ENCODE data around the gene TNFSF15.

The TNFSF15 gene

GRCh38 chr9:114804505-114804904 lies 1.3 kb downstream of the TNFSF15 start:
- TF ChIP-seq CTCF (IDR thresholded peaks at IDR 0.05; ENCODE audit: low read depth, low read length), result no peak
- peak; percentile 69 to 88 for DNase-seq (ENCODE audit: low read depth in 2 of 2)
- no peak overlapping the region for H3K4me3 ChIP-seq (replicated peaks in 1 of 2; ENCODE audit: low read depth in 2 of 2, low read length in 2 of 2)

DNA sequence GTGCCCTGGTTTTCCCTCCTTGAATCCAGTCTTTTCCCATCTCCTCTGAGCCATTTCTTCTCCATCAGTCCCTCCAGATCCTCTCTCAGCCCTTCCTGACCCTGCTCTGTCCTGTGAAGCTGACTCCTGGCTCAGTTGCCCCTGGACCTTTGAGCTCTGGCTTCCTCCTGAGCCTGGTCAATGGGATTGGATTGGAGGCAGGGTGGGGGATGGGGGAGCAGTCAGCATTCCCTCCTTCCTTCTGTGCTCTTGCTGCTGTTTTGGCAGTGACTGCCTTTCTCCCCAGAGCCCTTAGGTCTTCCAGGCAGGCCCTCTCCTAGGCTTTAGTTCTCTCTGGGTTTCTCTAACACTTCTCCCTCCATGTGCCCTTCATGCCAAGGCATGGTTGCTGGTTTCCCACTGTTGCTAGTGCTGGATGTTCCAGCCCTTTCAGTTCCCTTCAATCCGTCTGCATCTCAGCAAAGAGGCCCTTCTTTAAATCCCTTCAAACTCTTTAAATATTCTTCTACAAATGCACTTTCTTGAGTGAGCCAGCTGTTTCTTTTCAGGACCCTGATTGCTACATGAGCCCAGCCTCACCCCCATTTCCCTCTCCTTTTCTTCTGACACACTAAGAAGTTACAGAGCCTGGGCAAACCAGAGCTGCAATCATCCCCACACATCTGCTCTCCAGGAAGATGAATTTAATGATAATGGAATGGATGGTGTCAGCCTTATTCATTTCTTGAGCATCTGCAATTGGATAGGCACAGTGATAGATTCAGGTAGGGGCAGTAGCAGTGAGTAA lies 2.2 kb downstream of the TNFSF15 start:
- DNase-seq (ENCODE audit: low read depth in 2 of 2), result peak in 1 of 2 donors; percentile 36
- no peak for TF ChIP-seq CTCF (IDR thresholded peaks at IDR 0.05; ENCODE audit: low read depth, low read length)
- H3K4me3 ChIP-seq (replicated peaks in 1 of 2; ENCODE audit: low read depth in 2 of 2, low read length in 2 of 2), result no peak overlapping the region

- DNase-seq (ENCODE audit: low read depth in 2 of 2), result no peak
- H3K4me3 ChIP-seq (replicated peaks in 1 of 2; ENCODE audit: low read depth in 2 of 2, low read length in 2 of 2), result no peak overlapping the region
- TF ChIP-seq CTCF (IDR thresholded peaks at IDR 0.05; ENCODE audit: low read depth, low read length), result no peak
Measured at GRCh38 chr9:114799925-114800324, 5.9 kb downstream of the TNFSF15 start.

GRCh38 chr9:114799441-114799840 lies 6.4 kb downstream of the TNFSF15 start:
- no peak overlapping the region for H3K4me3 ChIP-seq (replicated peaks in 1 of 2; ENCODE audit: low read depth in 2 of 2, low read length in 2 of 2)
- DNase-seq (ENCODE audit: low read depth in 2 of 2), result no peak
- TF ChIP-seq CTCF (IDR thresholded peaks at IDR 0.05; ENCODE audit: low read depth, low read length), result no peak

- DNase-seq (ENCODE audit: low read depth in 2 of 2), result no peak
- no peak overlapping the region for H3K4me3 ChIP-seq (replicated peaks in 1 of 2; ENCODE audit: low read depth in 2 of 2, low read length in 2 of 2)
- no peak for TF ChIP-seq CTCF (IDR thresholded peaks at IDR 0.05; ENCODE audit: low read depth, low read length)
Measured at GRCh38 chr9:114798780-114799427, 6.9 kb downstream of the TNFSF15 start.

- TF ChIP-seq CTCF (IDR thresholded peaks at IDR 0.05; ENCODE audit: low read depth, low read length), result no peak
- DNase-seq (ENCODE audit: low read depth in 2 of 2), result no peak
Measured at GRCh38 chr9:114798101-114798500, 7.7 kb downstream of the TNFSF15 start.

More at GRCh38 chr9:114798101-114798500, 7.7 kb downstream of the TNFSF15 start:
- no peak overlapping the region for H3K4me3 ChIP-seq (replicated peaks in 1 of 2; ENCODE audit: low read depth in 2 of 2, low read length in 2 of 2)
